Calu3 (cell line): ENCODE results near the gene DRC3. TPM values are rescaled to one million over a fixed set of nuclear protein-coding genes. Genes with fewer than 3 reads are reported as not detected.

Source experiments
- BruUV-seq: library from RNA; stranded (reverse); fragments of 400-500 nt; replicated peaks from 2 replicates; lab custom pipeline; 2021; lab: Mats Ljungman, UMichigan
- CTCF ChIA-PET: fragments of 300-600 bp; sonication (Branson Sonifier 250); formaldehyde crosslinking; loops from one replicate; lab custom pipeline; 2022; ENCODE audit warnings: antibody characterized with exemption; lab: Charles Lee
- DNase-seq: peaks from one replicate; pipeline ENCODE4 v3.0.0; 2022
- H3K27ac Mint-ChIP-seq: one replicate; pipeline ENCODE4 v1.8.0; 2022; ENCODE audit warnings: mixed read lengths; ENCODE audit not compliant: unreplicated experiment
- H3K27me3 Mint-ChIP-seq: one replicate; pipeline ENCODE4 v1.8.0; 2022; ENCODE audit warnings: mixed read lengths; ENCODE audit not compliant: unreplicated experiment
- H3K36me3 Mint-ChIP-seq: one replicate; pipeline ENCODE4 v1.8.0; 2022; ENCODE audit warnings: mild to moderate bottlenecking, moderate library complexity, mixed read lengths; ENCODE audit not compliant: insufficient read depth, unreplicated experiment
- H3K4me1 Mint-ChIP-seq: one replicate; pipeline ENCODE4 v1.8.0; 2022; ENCODE audit warnings: mild to moderate bottlenecking, low read depth, mixed read lengths; ENCODE audit not compliant: unreplicated experiment
- H3K4me3 Mint-ChIP-seq: one replicate; pipeline ENCODE4 v1.8.0; 2022; ENCODE audit warnings: mild to moderate bottlenecking, low read depth, moderate library complexity, mixed read lengths; ENCODE audit not compliant: unreplicated experiment
- H3K9me3 Mint-ChIP-seq: one replicate; pipeline ENCODE4 v1.8.0; 2022; ENCODE audit warnings: low read depth, mixed read lengths; ENCODE audit not compliant: unreplicated experiment
- CTCF ChIP-seq: fragments of 200-600 bp; IDR thresholded peaks from one replicate; pipeline ENCODE4 v1.8.0; 2022; ENCODE audit warnings: antibody characterized with exemption; ENCODE audit not compliant: unreplicated experiment
- intact Hi-C: fragments of 100-400 bp; cut with micrococcal nuclease; formaldehyde crosslinking; loops from one replicate; pipeline ENCODE4 v1.10.0; 2022; ENCODE audit not compliant: unreplicated experiment
- total RNA-seq: library from RNA; stranded (reverse); gene quantifications from 2 replicates; pipeline ENCODE4 v1.2.3, GENCODE V29; 2022

Gene DRC3
- total RNA-seq, 1 experiment from 2014 or later: 2.8 TPM

GRCh38 chr17:18004884-18005305 is 32.2 kb downstream of the DRC3 start:
- DNase-seq: no peak
- Mint-ChIP-seq H3K27ac (no peak overlapping the region), H3K36me3 (peaks cover 4% of the 10 kb centered on the region), H3K27me3 (no peaks in the 10 kb centered on the region), H3K4me1 (no peaks in the 10 kb centered on the region), H3K9me3 (no peaks in the 10 kb centered on the region), H3K4me3 (no peak overlapping the region)
- CTCF ChIA-PET: no interaction called here
- intact Hi-C loops: no loop called here
- no peak for TF ChIP-seq CTCF
- no TSS peak for BruUV-seq

DNA sequence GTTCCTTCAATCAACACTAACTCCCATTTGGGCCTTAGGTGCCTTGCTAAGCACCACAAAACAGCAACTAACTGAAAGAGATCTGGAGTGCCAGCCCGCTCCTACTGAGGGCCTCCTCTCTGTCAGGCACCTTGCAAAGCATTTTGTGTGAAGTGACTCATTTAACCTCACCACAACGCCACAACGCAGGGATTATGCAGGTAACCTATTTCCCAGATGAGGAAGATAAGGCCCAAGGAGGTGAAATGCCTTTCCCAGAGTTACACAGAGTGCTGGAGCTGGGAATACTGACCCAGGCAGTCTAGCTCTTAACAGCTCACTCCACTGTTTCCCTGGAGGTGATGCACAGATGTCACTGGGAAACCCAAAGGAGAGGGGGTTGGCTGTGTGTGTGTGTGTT is 32.8 kb downstream of the DRC3 start:
- Mint-ChIP-seq H3K4me3 (no peak overlapping the region), H3K27me3 (no peaks in the 10 kb centered on the region), H3K27ac (no peak overlapping the region), H3K36me3 (peaks cover 4% of the 10 kb centered on the region), H3K4me1 (no peaks in the 10 kb centered on the region), H3K9me3 (no peaks in the 10 kb centered on the region)
- intact Hi-C loops: no loop called here
- BruUV-seq: no TSS peak
- CTCF ChIA-PET: no interaction called here
- DNase-seq: no peak
- TF ChIP-seq CTCF: no peak

- no TSS peak for BruUV-seq
- no peak overlapping the region for H3K27ac Mint-ChIP-seq
- no peak for DNase-seq
- intact Hi-C loops: no loop called here
- no peaks in the 10 kb centered on the region for H3K4me1 Mint-ChIP-seq
- H3K36me3 Mint-ChIP-seq: peaks cover 4% of the 10 kb centered on the region
- TF ChIP-seq CTCF: no peak
- no peak overlapping the region for H3K4me3 Mint-ChIP-seq
- no peaks in the 10 kb centered on the region for H3K9me3 Mint-ChIP-seq
- no peaks in the 10 kb centered on the region for H3K27me3 Mint-ChIP-seq
- CTCF ChIA-PET: no interaction called here
Measured at GRCh38 chr17:18006495-18007239, 34.0 kb downstream of the DRC3 start.

DNA sequence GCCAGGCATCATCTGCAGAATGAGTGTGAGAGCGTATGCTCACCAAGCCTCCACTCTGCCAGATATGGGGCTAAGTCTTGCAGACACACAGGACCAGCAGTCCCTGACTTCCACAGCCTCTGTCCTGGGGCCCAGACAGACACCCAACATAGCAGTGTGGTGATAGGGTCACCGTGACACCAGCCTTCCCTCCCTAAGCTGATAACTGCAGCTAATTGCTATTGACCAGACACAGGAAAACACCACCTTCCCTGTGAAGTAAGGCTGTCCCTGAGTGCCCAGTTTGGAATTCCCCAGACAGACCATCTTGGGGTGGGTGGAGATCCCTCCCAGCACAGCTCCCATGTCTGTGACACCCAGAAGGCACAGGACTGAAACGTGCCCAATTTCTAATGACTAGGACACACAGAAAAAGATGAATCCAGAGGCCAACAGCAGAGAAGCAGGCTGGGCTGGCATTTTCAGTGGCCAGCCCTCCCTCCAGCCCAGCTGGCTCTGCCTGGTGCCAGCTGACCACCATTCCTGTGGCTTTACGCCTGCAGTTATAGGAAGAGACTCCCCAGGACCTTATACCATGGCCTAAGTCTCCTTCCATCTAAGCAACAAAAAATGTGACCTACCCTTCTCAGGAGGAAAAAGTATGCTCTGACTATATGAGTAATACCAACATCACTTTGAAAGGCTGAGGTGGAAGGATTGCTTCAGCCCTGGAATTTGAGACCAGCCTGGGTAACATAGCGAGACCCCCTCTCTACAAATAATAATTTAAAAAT is 36.0 kb downstream of the DRC3 start:
- BruUV-seq: no TSS peak
- no peak overlapping the region for H3K27ac Mint-ChIP-seq
- no peak for DNase-seq
- H3K36me3 Mint-ChIP-seq: peaks cover 4% of the 10 kb centered on the region
- H3K4me1 Mint-ChIP-seq: no peaks in the 10 kb centered on the region
- H3K4me3 Mint-ChIP-seq: no peak overlapping the region
- intact Hi-C loops: no loop called here
- no peak for TF ChIP-seq CTCF
- CTCF ChIA-PET: no interaction called here
- H3K9me3 Mint-ChIP-seq: no peaks in the 10 kb centered on the region
- H3K27me3 Mint-ChIP-seq: no peaks in the 10 kb centered on the region
